ENCODE measurements around the gene MPPE1.

GRCh38 chr18:11944252-11944651 is 36.1 kb upstream of the MPPE1 start:
- TF ChIP-seq POLR2AphosphoS5 (IDR thresholded peaks at IDR 0.05), result no peak
- TF ChIP-seq EZH2 (IDR thresholded peaks at IDR 0.05; ENCODE audit: borderline replicate concordance, insufficient read depth, low read length, poor library complexity, severe bottlenecking), result no peak
- TF ChIP-seq RAD21 (conservative IDR thresholded peaks at IDR 0.05), result no peak
- no peak for TF ChIP-seq CTCF (IDR thresholded peaks at IDR 0.05; ENCODE audit: poor library complexity, severe bottlenecking)
- TF ChIP-seq REST (IDR thresholded peaks at IDR 0.05; ENCODE audit: borderline replicate concordance), result no peak
- TF ChIP-seq TAF1 (IDR thresholded peaks at IDR 0.05; ENCODE audit: low read depth), result no peak
- no peak for TF ChIP-seq EP300 (conservative IDR thresholded peaks at IDR 0.05; ENCODE audit: poor library complexity, severe bottlenecking)
- no peak for TF ChIP-seq MXI1 (conservative IDR thresholded peaks at IDR 0.05; ENCODE audit: poor library complexity, severe bottlenecking)
- TF ChIP-seq SMC3 (conservative IDR thresholded peaks at IDR 0.05; ENCODE audit: poor library complexity), result no peak
